H9 (cell line): ENCODE measurements around the gene MYT1. TPM values are rescaled to one million over a fixed set of nuclear protein-coding genes. Genes with fewer than 3 reads are reported as not detected.

Experiments used
- DNase-seq: peaks from one replicate; pipeline ENCODE4 v3.0.0-alpha.2; 2017
- H2AFZ ChIP-seq: one replicate; pipeline ENCODE4 v1.6.1; 2013; ENCODE audit warnings: mild to moderate bottlenecking, low read length, control low read depth, moderate library complexity
- H2AK5ac ChIP-seq: 2 replicates; pipeline ENCODE4 v1.6.1; 2013; ENCODE audit warnings: low read length, control low read depth, mixed read lengths; ENCODE audit not compliant: insufficient read length
- H2BK120ac ChIP-seq: one replicate; pipeline ENCODE4 v1.6.1; 2013; ENCODE audit warnings: low read depth, mild to moderate bottlenecking, low read length, control low read depth, inconsistent platforms; ENCODE audit not compliant: poor library complexity, severe bottlenecking
- H2BK12ac ChIP-seq: 2 replicates; pipeline ENCODE4 v1.6.1; 2013; ENCODE audit warnings: low read length, control low read depth, mixed read lengths, low read depth; ENCODE audit not compliant: insufficient read length
- H2BK15ac ChIP-seq: 2 replicates; pipeline ENCODE4 v1.6.1; 2013; ENCODE audit warnings: low read depth, low read length, control low read depth
- H2BK20ac ChIP-seq: one replicate; pipeline ENCODE4 v1.6.1; 2013; ENCODE audit warnings: low read depth, mild to moderate bottlenecking, low read length, control low read depth, inconsistent platforms; ENCODE audit not compliant: poor library complexity, severe bottlenecking
- H2BK5ac ChIP-seq: 2 replicates; pipeline ENCODE4 v1.6.1; 2013; ENCODE audit warnings: low read length, control low read depth, mixed read lengths; ENCODE audit not compliant: insufficient read length
- H3K14ac ChIP-seq: 2 replicates; pipeline ENCODE4 v1.6.1; 2013; ENCODE audit warnings: low read length, control low read depth; ENCODE audit not compliant: insufficient read depth
- H3K18ac ChIP-seq: 2 replicates; pipeline ENCODE4 v1.6.1; 2013; ENCODE audit warnings: low read depth, mild to moderate bottlenecking, mixed read lengths, low read length, control low read depth; ENCODE audit not compliant: insufficient read length
- H3K23ac ChIP-seq: 2 replicates; pipeline ENCODE4 v1.6.1; 2013; ENCODE audit warnings: low read length, control low read depth, mixed read lengths, low read depth; ENCODE audit not compliant: insufficient read length
- H3K23me2 ChIP-seq: 2 replicates; pipeline ENCODE4 v1.6.1; 2013; ENCODE audit warnings: low read depth, mild to moderate bottlenecking, mixed read lengths, low read length, control low read depth; ENCODE audit not compliant: insufficient read length, poor library complexity, severe bottlenecking
- H3K27ac ChIP-seq: 2 replicates; pipeline ENCODE4 v1.5.1; 2013; ENCODE audit warnings: low read length, control low read depth, mixed read lengths, low read depth; ENCODE audit not compliant: insufficient read length
- H3K27me3 ChIP-seq: 2 replicates; pipeline ENCODE4 v1.6.1; 2013; ENCODE audit warnings: low read length, control low read depth, inconsistent platforms; ENCODE audit not compliant: insufficient read depth
- H3K4ac ChIP-seq: 2 replicates; pipeline ENCODE4 v1.6.1; 2013; ENCODE audit warnings: low read depth, mild to moderate bottlenecking, control low read depth, inconsistent platforms, low read length, moderate library complexity
- H3K4me1 ChIP-seq: 2 replicates; pipeline ENCODE4 v1.6.1; 2013; ENCODE audit warnings: low read length, control low read depth, inconsistent platforms; ENCODE audit not compliant: insufficient read depth
- H3K4me2 ChIP-seq: 2 replicates; pipeline ENCODE4 v1.6.1; 2013; ENCODE audit warnings: low read length, control low read depth, mixed read lengths; ENCODE audit not compliant: insufficient read length, insufficient read depth
- H3K56ac ChIP-seq: 2 replicates; pipeline ENCODE4 v1.6.1; 2013; ENCODE audit warnings: low read depth, mild to moderate bottlenecking, mixed read lengths, low read length, control low read depth; ENCODE audit not compliant: insufficient read length
- H3K79me1 ChIP-seq: 2 replicates; pipeline ENCODE4 v1.6.1; 2013; ENCODE audit warnings: low read depth, mild to moderate bottlenecking, moderate library complexity, low read length, control low read depth, inconsistent platforms; ENCODE audit not compliant: insufficient read depth, poor library complexity, severe bottlenecking
- H3K79me2 ChIP-seq: 2 replicates; pipeline ENCODE4 v1.6.1; 2013; ENCODE audit warnings: low read length, control low read depth, inconsistent platforms; ENCODE audit not compliant: insufficient read depth
- H3K9ac ChIP-seq: 2 replicates; pipeline ENCODE4 v1.6.1; 2013; ENCODE audit warnings: low read length, control low read depth, mixed read lengths; ENCODE audit not compliant: insufficient read length; ENCODE audit errors: extremely low read depth
- H3K9me3 ChIP-seq: one replicate; pipeline ENCODE4 v1.6.1; 2013; ENCODE audit warnings: low read depth, low read length, inconsistent platforms; ENCODE audit not compliant: control insufficient read depth
- H3T11ph ChIP-seq: one replicate; pipeline ENCODE4 v1.6.1; 2013; ENCODE audit warnings: mild to moderate bottlenecking, low read length, control low read depth, inconsistent platforms
- H4K20me1 ChIP-seq: one replicate; pipeline ENCODE4 v1.6.1; 2013; ENCODE audit not compliant: control insufficient read depth, insufficient read length, insufficient read depth
- H4K5ac ChIP-seq: 2 replicates; pipeline ENCODE4 v1.6.1; 2013; ENCODE audit warnings: low read depth, mild to moderate bottlenecking, mixed read lengths, low read length, control low read depth; ENCODE audit not compliant: insufficient read length
- H4K8ac ChIP-seq: replicated peaks from 2 replicates; pipeline ENCODE4 v1.6.1; 2013; ENCODE audit warnings: low read length, control low read depth, mixed read lengths, low read depth; ENCODE audit not compliant: insufficient read length
- H4K91ac ChIP-seq: 2 replicates; pipeline ENCODE4 v1.6.1; 2013; ENCODE audit warnings: low read depth, mild to moderate bottlenecking, moderate library complexity, mixed read lengths, low read length, control low read depth; ENCODE audit not compliant: insufficient read length
- H3K27ac Mint-ChIP-seq, 3 experiments: 2 replicates in 2 of 3; 3 replicates in 1 of 3; pipeline ENCODE4 v1.8.0; 2020 to 2021; ENCODE audit warnings: mixed read lengths in 3 of 3, mild to moderate bottlenecking in 1 of 3, moderate library complexity in 1 of 3
- H3K27me3 Mint-ChIP-seq: 2 replicates; pipeline ENCODE4 v1.8.0; 2021; ENCODE audit warnings: low read depth, mild to moderate bottlenecking, moderate library complexity, mixed read lengths
- H3K36me3 Mint-ChIP-seq, 3 experiments: 2 replicates in 2 of 3; 3 replicates in 1 of 3; pipeline ENCODE4 v1.8.0; 2020 to 2021; ENCODE audit warnings: low read depth in 3 of 3, mixed read lengths in 3 of 3; ENCODE audit not compliant: insufficient read depth in 1 of 3
- H3K4me1 Mint-ChIP-seq, 2 experiments: 2 replicates each; pipeline ENCODE4 v1.8.0; 2020; ENCODE audit warnings: mixed read lengths in 2 of 2
- H3K4me3 Mint-ChIP-seq, 2 experiments: 2 replicates in 1 of 2; 3 replicates in 1 of 2; pipeline ENCODE4 v1.8.0; 2020 to 2021; ENCODE audit warnings: mild to moderate bottlenecking in 2 of 2, mixed read lengths in 2 of 2, moderate library complexity in 1 of 2
- H3K9me3 Mint-ChIP-seq, 2 experiments: 2 replicates in 1 of 2; 3 replicates in 1 of 2; pipeline ENCODE4 v1.8.0; 2020; ENCODE audit warnings: mild to moderate bottlenecking in 2 of 2, mixed read lengths in 2 of 2, moderate library complexity in 1 of 2
- CTCF ChIP-seq: fragments of 200-600 bp; sonication (generic); conservative IDR thresholded peaks from 3 replicates; pipeline ENCODE4 v1.8.0; 2021; ENCODE audit warnings: antibody characterized with exemption, mild to moderate bottlenecking
- WGBS: extraction: QIAGEN DNeasy Blood & Tissue Kit; methylation state at CpG from one replicate; pipeline ENCODE4 v1.1.7; 2013; ENCODE audit warnings: missing lambda C conversion rate, low lambda C conversion rate, mixed read lengths; ENCODE audit not compliant: insufficient read length; ENCODE audit errors: extremely low coverage; 5-methylcytosine and 5-hydroxymethylcytosine counted together
- total RNA-seq: library from RNA; stranded (reverse); gene quantifications from 2 replicates; pipeline ENCODE4 v1.2.1, GENCODE V29; 2021

Gene MYT1
- total RNA-seq, 1 experiment from 2014 or later: 0.79 TPM

DNA sequence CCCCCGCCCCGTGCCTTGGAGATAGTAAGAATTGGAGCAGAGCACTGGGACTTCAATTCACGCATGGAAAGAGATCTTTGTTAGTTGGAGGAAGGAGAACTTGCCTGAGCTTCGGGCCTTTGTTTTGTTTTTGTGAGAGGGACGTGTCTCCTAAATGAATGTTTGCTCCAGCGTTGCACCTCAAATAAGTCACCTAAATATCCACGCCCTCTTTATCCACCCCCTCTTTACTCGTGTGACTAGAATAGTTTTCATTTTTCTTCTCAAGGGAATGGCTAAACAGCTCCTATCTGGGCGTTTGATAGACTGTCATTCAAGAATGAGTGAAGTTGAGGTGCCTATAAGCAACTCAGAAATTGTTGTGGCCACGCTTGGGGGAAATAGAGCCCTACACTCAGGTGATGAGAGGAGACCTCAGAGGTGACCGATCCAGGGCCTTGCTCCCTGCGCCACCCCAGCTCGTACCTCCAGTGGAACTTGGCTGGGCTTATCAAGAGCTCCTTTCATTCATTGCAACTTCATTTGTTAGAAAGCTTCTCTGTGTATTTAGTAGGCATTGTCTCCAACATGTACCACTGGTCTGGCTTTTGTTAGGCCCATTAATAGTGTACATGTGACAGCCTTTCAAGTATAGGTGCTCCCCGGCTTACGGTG, 92.2 kb downstream of the MYT1 start:
- DNase-seq: no peak
- Histone ChIP-seq H3K4me1 (no peaks in the 10 kb centered on the region), H3K56ac (no peak overlapping the region), H4K5ac (no peak overlapping the region), H3K79me1 (peaks cover 3% of the 10 kb centered on the region), H3K23me2 (peaks cover 12% of the 10 kb centered on the region), H2BK120ac (no peak overlapping the region), H3K14ac (no peak overlapping the region), H3K18ac (no peak overlapping the region), H3K9me3 (no peaks in the 10 kb centered on the region), H2BK15ac (no peak overlapping the region), H4K91ac (no peak overlapping the region), H3T11ph (no peak overlapping the region), H3K27me3 (no peaks in the 10 kb centered on the region; the same call in 1 of the 2 replicates), H3K4ac (no peak overlapping the region), H3K79me2 (peaks cover 5% of the 10 kb centered on the region; the same call in 1 of the 2 replicates), H3K9ac (peak overlapping the region; percentile 78), H3K27ac (no peak overlapping the region), H2BK20ac (no peak overlapping the region), H2BK12ac (no peak overlapping the region), H2AK5ac (no peak overlapping the region), H2AFZ (no peak overlapping the region), H2BK5ac (no peak overlapping the region), H3K23ac (no peak overlapping the region), H3K4me2 (peak overlapping the region; percentile 86), H4K8ac (no peak overlapping the region), H4K20me1 (no peaks in the 10 kb centered on the region)
- Mint-ChIP-seq H3K9me3 (no peaks in the 10 kb centered on the region), H3K27me3 (peaks cover 12% of the 10 kb centered on the region), H3K27ac (peak overlapping the region in 2 of 3 experiments; percentile 62 to 91; a peak in 5 of 7 replicates), H3K4me1 (peaks cover 32 to 35% of the 10 kb centered on the region in 2 experiments), H3K4me3 (peak overlapping the region; percentile 89 to 96), H3K36me3 (peaks cover 0 to 11% (median 0%) of the 10 kb centered on the region in 3 experiments; a peak in 3 of 7 replicates)
- no peak for TF ChIP-seq CTCF
- WGBS: no CpG with 5 or more reads among the region's 15 CpGs
